Kidney (tissue), 22 donors: ENCODE data around the gene OR2K2. TPM values are rescaled to one million over a fixed set of nuclear protein-coding genes. Genes with fewer than 3 reads are reported as not detected.
A peak's percentile ranks its signal among the peaks of the same experiment; 100 is the strongest.

Experiments
- DNase-seq, 5 donors: peaks; one replicate each; pipeline ENCODE4 v3.0.0-alpha.2; 2013 to 2020
- FAIRE-seq: peaks from 2 replicates; lab custom pipeline; 2012; peaks lifted over from hg19 to GRCh38; lab: Jason Lieb, UNC
- H3K27ac ChIP-seq, 2 donors: one replicate each; pipeline ENCODE4 v1.7.0; 2013; ENCODE audit warnings: low read depth in 2 of 2, low read length in 2 of 2, inconsistent platforms in 1 of 2
- H3K27me3 ChIP-seq: one replicate; pipeline ENCODE4 v1.7.1; 2013; ENCODE audit warnings: low read length, inconsistent platforms; ENCODE audit not compliant: control insufficient read depth, insufficient read depth
- H3K36me3 ChIP-seq, 3 donors: one replicate each; pipeline versions ENCODE4 v1.7.0 to v1.7.1; 2013; ENCODE audit warnings: low read length in 3 of 3, control low read depth in 1 of 3, inconsistent platforms in 1 of 3; ENCODE audit not compliant: insufficient read depth in 3 of 3, control insufficient read depth in 2 of 3
- H3K4me1 ChIP-seq, 3 donors: one replicate each; pipeline versions ENCODE4 v1.7.0 to v1.7.1; 2013; ENCODE audit warnings: low read length in 3 of 3, inconsistent platforms in 1 of 3, low read depth in 1 of 3; ENCODE audit not compliant: control insufficient read depth in 2 of 3, insufficient read depth in 2 of 3
- H3K4me3 ChIP-seq, 3 donors: one replicate each; pipeline versions ENCODE4 v1.7.0 to v1.8.1; 2013; ENCODE audit warnings: low read length in 3 of 3, control low read depth in 1 of 3, inconsistent platforms in 1 of 3
- H3K9ac ChIP-seq, 3 donors: one replicate each; pipeline versions ENCODE4 v1.7.0 to v1.7.1; 2013; ENCODE audit warnings: low read length in 3 of 3, control low read depth in 1 of 3, inconsistent platforms in 1 of 3
- H3K9me3 ChIP-seq, 3 donors: one replicate each; pipeline versions ENCODE4 v1.7.0 to v1.7.1; 2013; ENCODE audit warnings: low read length in 3 of 3, control low read depth in 1 of 3, inconsistent platforms in 1 of 3; ENCODE audit not compliant: control insufficient read depth in 2 of 3, insufficient read depth in 1 of 3
- intact Hi-C: fragments of 100-400 bp; cut with DNase I; formaldehyde crosslinking; loops from one replicate; pipeline ENCODE4 v1.11.1; 2022
- long read RNA-seq, 10 donors: library from polyadenylated mRNA in 1 of 10; unstranded in 1 of 10; transcript quantifications; one replicate each; pipeline ENCODE4 v2.0.0 and lab custom pipeline, GENCODE V29; 2021 to 2026
- polyA plus RNA-seq: library from polyadenylated mRNA; stranded (reverse); fragments of 350-450 nt; fragmentation: Illumina TruSeq; extraction: RNeasy Lipid Tissue Mini Kit (QIAGEN cat#74804); gene quantifications from one replicate; pipeline ENCODE4 v1.2.3, GENCODE V29; 2014; ENCODE audit warnings: low read depth, low replicate concordance; ENCODE audit not compliant: insufficient read depth
- total RNA-seq: library from RNA; stranded (reverse); fragmentation: NEBNext Ultra II Directional; extraction: Animal tissue kit (Norgen Biotek cat#: 25700); gene quantifications from one replicate; pipeline ENCODE4 v1.2.1, GENCODE V29; 2021
- TF ChIP-seq, protein P1 (sequence below): IDR thresholded peaks from 3 replicates; pipeline ENCODE4 v1.5.1; 2012; ENCODE audit warnings: mild to moderate bottlenecking, moderate library complexity, borderline replicate concordance; ENCODE audit not compliant: insufficient read depth; ENCODE audit errors: extremely low read depth
- donor health status: control.
- donor health status: control.
- donor health status: control.
- donor health status: control.
- donor health status: control.
- donor health status: DM: yes; HTN: yes; CAD: no.
- donor health status: Normal renal cell carcinoma (clear cell type).

OR2K2 gene
- total RNA-seq (not detected), polyA plus RNA-seq (not detected)
- long read RNA-seq, donor 1 = 0 reads
- long read RNA-seq, donor 2 = 0 reads
- long read RNA-seq, donor 3 = 0 reads
- long read RNA-seq, donor 4 = 0 reads
- long read RNA-seq, donor 5 = 0 reads
- long read RNA-seq, donor 6 = 0 reads
- long read RNA-seq, donor 7 = 0 reads
- long read RNA-seq, donor 8 = 0 reads
- long read RNA-seq, donor 9 = 0 reads
- long read RNA-seq, donor 10 = 0 reads

GRCh38 chr9:111330124-111330523, at the start of gene OR2K2:
OR2K2 (minus strand) TSS chr9:111330224; CDS start chr9:111328433, 1,791 bp downstream.
- TF ChIP-seq, protein P1, sequence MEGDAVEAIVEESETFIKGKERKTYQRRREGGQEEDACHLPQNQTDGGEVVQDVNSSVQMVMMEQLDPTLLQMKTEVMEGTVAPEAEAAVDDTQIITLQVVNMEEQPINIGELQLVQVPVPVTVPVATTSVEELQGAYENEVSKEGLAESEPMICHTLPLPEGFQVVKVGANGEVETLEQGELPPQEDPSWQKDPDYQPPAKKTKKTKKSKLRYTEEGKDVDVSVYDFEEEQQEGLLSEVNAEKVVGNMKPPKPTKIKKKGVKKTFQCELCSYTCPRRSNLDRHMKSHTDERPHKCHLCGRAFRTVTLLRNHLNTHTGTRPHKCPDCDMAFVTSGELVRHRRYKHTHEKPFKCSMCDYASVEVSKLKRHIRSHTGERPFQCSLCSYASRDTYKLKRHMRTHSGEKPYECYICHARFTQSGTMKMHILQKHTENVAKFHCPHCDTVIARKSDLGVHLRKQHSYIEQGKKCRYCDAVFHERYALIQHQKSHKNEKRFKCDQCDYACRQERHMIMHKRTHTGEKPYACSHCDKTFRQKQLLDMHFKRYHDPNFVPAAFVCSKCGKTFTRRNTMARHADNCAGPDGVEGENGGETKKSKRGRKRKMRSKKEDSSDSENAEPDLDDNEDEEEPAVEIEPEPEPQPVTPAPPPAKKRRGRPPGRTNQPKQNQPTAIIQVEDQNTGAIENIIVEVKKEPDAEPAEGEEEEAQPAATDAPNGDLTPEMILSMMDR = no peak
- Histone ChIP-seq H3K4me1 (no peaks in the 10 kb centered on the region), H3K36me3 (no peaks in the 10 kb centered on the region), H3K27me3 (no peaks in the 10 kb centered on the region), H3K27ac (no peak within 1 kb of the TSS), H3K4me3 (no peak within 1 kb of the TSS), H3K9ac (no peak within 1 kb of the TSS), H3K9me3 (no peaks in the 10 kb centered on the region)
- intact Hi-C loops = no loop called here
- FAIRE-seq (peak; percentile 79), DNase-seq (no peak)

DNA sequence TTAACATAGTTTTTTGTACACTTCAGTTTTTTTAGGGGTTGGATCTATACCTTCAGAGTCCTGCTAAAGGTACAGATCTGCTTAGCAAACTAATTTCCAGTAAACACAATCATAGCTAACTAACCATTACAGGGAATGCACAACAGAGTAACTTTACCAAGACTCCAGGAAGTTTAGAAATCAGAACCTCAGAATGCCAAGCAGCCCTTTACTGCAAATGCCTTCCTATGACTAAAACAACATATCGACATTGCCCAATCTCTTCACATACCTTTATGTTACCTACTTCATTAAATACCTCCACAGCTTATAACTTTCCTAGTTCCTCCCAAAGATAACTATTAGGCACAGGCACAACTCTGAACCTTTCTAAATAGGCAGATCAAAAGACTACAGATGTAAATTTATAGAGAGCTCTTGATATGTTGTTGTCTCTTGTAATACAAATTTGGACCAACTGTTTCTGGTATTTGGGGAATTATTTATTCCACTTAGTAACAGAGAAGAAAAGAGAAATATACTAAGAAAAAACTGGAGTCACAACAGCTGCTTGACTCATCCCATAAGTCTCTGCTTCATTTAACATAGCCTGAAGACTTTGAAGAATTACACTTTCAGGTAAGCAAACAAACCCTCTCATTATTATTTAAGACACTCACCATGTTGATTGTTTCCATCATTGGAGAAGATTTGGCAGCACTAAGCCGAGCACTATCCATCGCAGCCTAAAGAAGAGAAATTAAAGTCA, 46.0 kb upstream of the OR2K2 start:
- FAIRE-seq (no peak), DNase-seq (no peak)
- TF ChIP-seq, protein P1 = no peak
- intact Hi-C loops = no loop called here
- H3K9ac ChIP-seq = no peak overlapping the region
- no peaks in the 10 kb centered on the region for H3K9me3 ChIP-seq
- no peaks in the 10 kb centered on the region for H3K4me1 ChIP-seq
- peaks cover 0 to 39% (median 23%) of the 10 kb centered on the region in 3 donors for H3K36me3 ChIP-seq
- H3K27ac ChIP-seq = no peak overlapping the region
- H3K27me3 ChIP-seq = no peaks in the 10 kb centered on the region
- H3K4me3 ChIP-seq = no peak overlapping the region

GRCh38 chr9:111375062-111375461, 45.0 kb upstream of the OR2K2 start:
- Histone ChIP-seq H3K9me3 (no peaks in the 10 kb centered on the region), H3K27ac (no peak overlapping the region), H3K4me1 (no peaks in the 10 kb centered on the region), H3K36me3 (peaks cover under 1 to 48% (median 32%) of the 10 kb centered on the region in 3 donors), H3K27me3 (no peaks in the 10 kb centered on the region), H3K4me3 (no peak overlapping the region), H3K9ac (no peak overlapping the region)
- no peak for FAIRE-seq
- TF ChIP-seq, protein P1 = no peak
- no peak for DNase-seq
- intact Hi-C loops = no loop called here
